Endodermal cell (in vitro differentiated cells): ENCODE results near the gene OBP2B. TPM values are rescaled to one million over a fixed set of nuclear protein-coding genes. Genes with fewer than 3 reads are reported as not detected.

Experiments used
- DNase-seq: peaks from one replicate; pipeline ENCODE4 v3.0.0-alpha.2; 2017
- H3K27ac ChIP-seq: 2 replicates; pipeline ENCODE4 v1.5.1; 2013; ENCODE audit warnings: mild to moderate bottlenecking, low read depth, low read length, moderate library complexity
- H3K27me3 ChIP-seq: 2 replicates; pipeline ENCODE4 v1.6.1; 2013; ENCODE audit warnings: mild to moderate bottlenecking, low read length, moderate library complexity; ENCODE audit not compliant: insufficient read depth, control insufficient read depth, poor library complexity, severe bottlenecking
- H3K36me3 ChIP-seq: 2 replicates; pipeline ENCODE4 v1.7.0; 2013; ENCODE audit warnings: mild to moderate bottlenecking, low read length, moderate library complexity; ENCODE audit not compliant: control insufficient read depth, insufficient read depth
- H3K4me1 ChIP-seq: one replicate; pipeline ENCODE4 v1.7.0; 2013; ENCODE audit warnings: low read length; ENCODE audit not compliant: control insufficient read depth, insufficient read depth
- H3K4me3 ChIP-seq: 2 replicates; pipeline ENCODE4 v1.5.1; 2013; ENCODE audit warnings: mild to moderate bottlenecking, low read length, moderate library complexity
- H3K9ac ChIP-seq: 2 replicates; pipeline ENCODE4 v1.6.1; 2013; ENCODE audit warnings: mild to moderate bottlenecking, low read length, moderate library complexity; ENCODE audit not compliant: poor library complexity, severe bottlenecking; ENCODE audit errors: extremely low read depth
- H3K9me3 ChIP-seq: 2 replicates; pipeline ENCODE4 v1.6.1; 2013; ENCODE audit warnings: mild to moderate bottlenecking, low read length, moderate library complexity; ENCODE audit not compliant: control insufficient read depth
- H3K27ac Mint-ChIP-seq: 2 replicates; pipeline ENCODE4 v1.8.0; 2020; ENCODE audit warnings: mixed read lengths
- H3K27me3 Mint-ChIP-seq: 2 replicates; pipeline ENCODE4 v1.8.0; 2021; ENCODE audit warnings: mild to moderate bottlenecking, mixed read lengths; ENCODE audit not compliant: insufficient read depth
- H3K36me3 Mint-ChIP-seq: 2 replicates; pipeline ENCODE4 v1.8.0; 2020; ENCODE audit warnings: low read depth, mixed read lengths
- H3K4me1 Mint-ChIP-seq: 2 replicates; pipeline ENCODE4 v1.8.0; 2020; ENCODE audit warnings: mixed read lengths
- H3K4me3 Mint-ChIP-seq: 2 replicates; pipeline ENCODE4 v1.8.0; 2020; ENCODE audit warnings: mild to moderate bottlenecking, moderate library complexity, mixed read lengths
- H3K9me3 Mint-ChIP-seq: 2 replicates; pipeline ENCODE4 v1.8.0; 2020; ENCODE audit warnings: mild to moderate bottlenecking, mixed read lengths
- WGBS, 2 experiments: methylation state at CpG; one replicate each; pipeline versions ENCODE4 v1.1.5 to v1.1.7; 2013; ENCODE audit warnings: missing lambda C conversion rate in 2 of 2, mixed read lengths in 1 of 2; ENCODE audit not compliant: insufficient coverage in 1 of 2, insufficient read length in 1 of 2; 5-methylcytosine and 5-hydroxymethylcytosine counted together
- total RNA-seq, 2 donors: library from RNA; stranded (reverse); fragmentation: NEBNext Ultra II Directional in 1 of 2; extraction: Animal tissue kit (Norgen Biotek cat#: 25700) in 1 of 2; gene quantifications; 2 replicates in 1 of 2; 3 replicates in 1 of 2; pipeline ENCODE4 v1.2.1, GENCODE V29; 2021
- TF ChIP-seq, protein P1 (sequence below): fragments of 200-600 bp; sonication (generic); conservative IDR thresholded peaks from 2 replicates; pipeline ENCODE4 v1.5.0; 2021; ENCODE audit warnings: antibody characterized with exemption, mild to moderate bottlenecking

Gene OBP2B
- total RNA-seq, 2 donors from 2014 or later, result not detected

DNA sequence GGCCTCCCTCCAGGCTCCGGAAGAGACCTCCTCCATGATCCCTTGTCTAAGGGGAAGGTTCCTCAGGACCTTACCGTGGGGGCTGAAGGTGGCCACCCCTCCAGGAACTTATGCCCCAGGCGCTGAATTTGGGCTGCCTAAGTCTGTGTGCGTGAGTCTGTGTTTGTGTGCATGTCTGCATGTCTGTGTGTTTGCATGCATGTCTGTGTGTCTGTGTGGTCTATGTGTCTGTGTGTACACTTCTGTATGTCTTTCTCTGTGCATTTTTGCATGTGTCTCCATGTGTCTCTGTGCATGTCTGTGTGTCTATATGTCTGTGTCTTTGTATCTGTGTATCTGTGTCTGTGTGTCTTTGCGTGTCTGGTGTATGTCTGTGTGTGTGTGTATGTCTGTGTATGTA, 45.4 kb upstream of the OBP2B start:
- Histone ChIP-seq H3K4me3 (no peak overlapping the region), H3K36me3 (no peaks in the 10 kb centered on the region), H3K9ac (no peak overlapping the region), H3K27ac (no peak overlapping the region), H3K9me3 (no peaks in the 10 kb centered on the region), H3K27me3 (no peaks in the 10 kb centered on the region), H3K4me1 (no peaks in the 10 kb centered on the region)
- Mint-ChIP-seq H3K4me1 (peaks cover 11% of the 10 kb centered on the region), H3K36me3 (no peaks in the 10 kb centered on the region), H3K9me3 (no peaks in the 10 kb centered on the region), H3K27me3 (peaks cover under 1% of the 10 kb centered on the region), H3K4me3 (no peak overlapping the region), H3K27ac (no peak overlapping the region)
- 83% methylated on average over 5 of the region's 5 CpGs; no CpG with 5 or more reads in 1 of the 2 experiments for WGBS, 2 experiments
- TF ChIP-seq, protein P1, sequence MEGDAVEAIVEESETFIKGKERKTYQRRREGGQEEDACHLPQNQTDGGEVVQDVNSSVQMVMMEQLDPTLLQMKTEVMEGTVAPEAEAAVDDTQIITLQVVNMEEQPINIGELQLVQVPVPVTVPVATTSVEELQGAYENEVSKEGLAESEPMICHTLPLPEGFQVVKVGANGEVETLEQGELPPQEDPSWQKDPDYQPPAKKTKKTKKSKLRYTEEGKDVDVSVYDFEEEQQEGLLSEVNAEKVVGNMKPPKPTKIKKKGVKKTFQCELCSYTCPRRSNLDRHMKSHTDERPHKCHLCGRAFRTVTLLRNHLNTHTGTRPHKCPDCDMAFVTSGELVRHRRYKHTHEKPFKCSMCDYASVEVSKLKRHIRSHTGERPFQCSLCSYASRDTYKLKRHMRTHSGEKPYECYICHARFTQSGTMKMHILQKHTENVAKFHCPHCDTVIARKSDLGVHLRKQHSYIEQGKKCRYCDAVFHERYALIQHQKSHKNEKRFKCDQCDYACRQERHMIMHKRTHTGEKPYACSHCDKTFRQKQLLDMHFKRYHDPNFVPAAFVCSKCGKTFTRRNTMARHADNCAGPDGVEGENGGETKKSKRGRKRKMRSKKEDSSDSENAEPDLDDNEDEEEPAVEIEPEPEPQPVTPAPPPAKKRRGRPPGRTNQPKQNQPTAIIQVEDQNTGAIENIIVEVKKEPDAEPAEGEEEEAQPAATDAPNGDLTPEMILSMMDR, result no peak
- no peak for DNase-seq

DNA sequence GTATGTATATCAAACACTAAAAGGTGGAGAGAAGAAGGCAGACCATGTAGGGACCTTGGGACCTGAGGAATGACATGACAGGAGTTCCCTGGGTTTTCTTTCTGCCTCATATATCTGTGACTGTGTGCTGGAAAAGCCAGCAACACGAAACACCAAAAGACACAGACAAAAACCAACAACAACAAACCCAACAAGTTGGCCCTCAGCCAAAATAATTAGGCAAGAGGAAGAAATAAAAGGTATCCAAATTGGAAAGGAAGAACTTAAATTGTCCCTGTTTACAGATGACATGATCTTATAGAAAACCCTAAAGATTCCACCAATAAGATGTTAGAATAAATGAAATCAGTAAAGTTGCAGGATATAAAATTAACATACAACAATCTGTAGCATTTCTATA, 44.2 kb upstream of the OBP2B start:
- no peak for DNase-seq
- H3K9ac ChIP-seq, result no peak overlapping the region
- no peak overlapping the region for H3K27ac ChIP-seq
- peaks cover 10% of the 10 kb centered on the region for H3K4me1 Mint-ChIP-seq
- no peaks in the 10 kb centered on the region for H3K9me3 ChIP-seq
- H3K27me3 ChIP-seq, result no peaks in the 10 kb centered on the region
- no peak overlapping the region for H3K4me3 ChIP-seq
- H3K27me3 Mint-ChIP-seq, result peaks cover 9% of the 10 kb centered on the region
- H3K4me3 Mint-ChIP-seq, result no peak overlapping the region
- TF ChIP-seq, protein P1, result no peak
- no peaks in the 10 kb centered on the region for H3K9me3 Mint-ChIP-seq
- H3K4me1 ChIP-seq, result no peaks in the 10 kb centered on the region
- 75% methylated on average over 1 of the region's 1 CpG; no CpG with 5 or more reads in 1 of the 2 experiments for WGBS, 2 experiments
- no peaks in the 10 kb centered on the region for H3K36me3 Mint-ChIP-seq
- no peak overlapping the region for H3K27ac Mint-ChIP-seq
- no peaks in the 10 kb centered on the region for H3K36me3 ChIP-seq

DNA sequence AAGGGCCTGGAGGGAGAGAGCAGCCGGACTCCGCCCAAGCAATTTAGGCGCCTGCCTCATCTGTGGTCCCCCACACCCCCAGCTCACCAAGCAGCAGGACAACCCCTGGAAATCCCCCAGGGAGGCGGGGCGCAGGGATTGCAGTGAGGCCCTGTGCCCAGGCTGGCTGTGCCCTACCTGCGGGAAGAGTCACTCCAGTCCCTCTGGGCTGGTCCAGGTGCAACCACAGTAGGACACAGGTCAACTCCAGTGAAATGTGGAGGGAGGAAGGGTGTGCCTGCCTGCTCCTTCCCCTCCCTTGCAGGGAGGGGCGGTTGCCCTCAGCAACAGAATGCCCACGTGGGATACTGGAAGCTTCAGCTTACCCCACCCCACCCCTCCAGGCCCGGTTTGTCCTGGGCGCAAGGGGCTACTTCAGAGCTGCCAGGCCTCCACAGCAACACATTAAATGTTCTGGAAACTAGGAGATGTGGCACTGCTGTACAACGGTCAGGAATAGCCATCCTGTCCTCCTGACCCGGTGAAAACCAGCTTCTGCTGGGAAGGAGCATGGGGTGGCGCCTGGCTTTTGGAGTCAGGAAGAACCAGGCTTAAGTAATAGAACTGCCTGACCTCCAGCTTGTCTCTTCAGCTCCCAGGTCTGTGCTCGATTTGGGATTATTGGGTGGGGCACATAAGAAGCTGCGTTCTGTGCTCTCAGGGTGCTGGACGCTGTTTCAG, 43.4 kb upstream of the OBP2B start:
- H3K4me1 Mint-ChIP-seq, result peaks cover 2% of the 10 kb centered on the region
- Histone ChIP-seq H3K9ac (no peak overlapping the region), H3K4me3 (no peak overlapping the region), H3K27ac (no peak overlapping the region), H3K27me3 (no peaks in the 10 kb centered on the region), H3K36me3 (no peaks in the 10 kb centered on the region), H3K4me1 (no peaks in the 10 kb centered on the region), H3K9me3 (no peaks in the 10 kb centered on the region)
- H3K4me3 Mint-ChIP-seq, result no peak overlapping the region
- no peak for DNase-seq
- 85 to 89% methylated on average over 6 to 16 of the region's 16 CpGs for WGBS, 2 experiments
- TF ChIP-seq, protein P1, result no peak
- H3K9me3 Mint-ChIP-seq, result no peaks in the 10 kb centered on the region
- no peak overlapping the region for H3K27ac Mint-ChIP-seq
- H3K36me3 Mint-ChIP-seq, result no peaks in the 10 kb centered on the region
- peaks cover 9% of the 10 kb centered on the region for H3K27me3 Mint-ChIP-seq
